ENCODE measurements around the gene KRT10.
"Not testable (repeated sequence)": the region's sequence is repeated elsewhere in the genome, so short reads cannot be mapped to it uniquely, and the experiment has no call there.

KRT10 gene

DNA sequence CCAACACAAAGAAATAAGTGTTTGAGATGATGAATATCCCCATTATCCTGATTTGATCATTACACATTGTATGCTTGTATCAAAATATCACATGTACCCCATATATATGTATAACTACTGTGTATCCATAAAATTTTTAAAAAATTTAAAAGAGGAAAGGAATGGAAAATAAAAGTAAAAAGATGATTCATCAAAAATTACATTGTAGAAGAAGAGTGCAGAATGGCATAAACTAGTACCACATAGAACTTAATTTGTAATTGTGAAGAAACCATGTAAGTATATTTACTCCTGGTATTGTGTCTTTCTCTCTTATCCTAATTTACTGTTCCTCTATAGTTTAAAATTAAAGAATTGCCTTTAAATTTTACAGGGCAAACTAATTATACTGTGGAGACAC is 11.5 kb upstream of the KRT10 start:
- DNase-seq (ENCODE audit: low read depth in 2 of 2, low spot score in 1 of 2): no peak

DNA sequence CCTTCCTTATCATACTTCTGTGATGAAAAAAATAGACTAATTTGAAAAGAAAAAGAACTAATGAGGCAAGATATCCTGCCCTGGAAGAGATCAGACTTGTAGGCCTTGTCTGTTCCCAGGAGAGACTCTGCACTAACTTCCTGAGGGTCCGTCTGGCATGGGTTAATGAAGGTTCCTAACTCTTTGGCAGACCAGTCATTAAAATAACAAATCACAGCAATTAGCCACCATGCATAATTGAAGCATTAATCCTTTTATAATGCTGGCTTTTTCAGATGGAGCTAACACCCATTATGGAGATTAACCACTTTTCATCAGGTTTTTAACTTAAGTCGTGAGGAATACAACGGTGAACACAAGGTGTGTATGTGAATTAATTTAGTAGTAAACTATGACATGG is 10.4 kb upstream of the KRT10 start:
- DNase-seq (ENCODE audit: low read depth in 2 of 2, low spot score in 1 of 2): no peak

DNA sequence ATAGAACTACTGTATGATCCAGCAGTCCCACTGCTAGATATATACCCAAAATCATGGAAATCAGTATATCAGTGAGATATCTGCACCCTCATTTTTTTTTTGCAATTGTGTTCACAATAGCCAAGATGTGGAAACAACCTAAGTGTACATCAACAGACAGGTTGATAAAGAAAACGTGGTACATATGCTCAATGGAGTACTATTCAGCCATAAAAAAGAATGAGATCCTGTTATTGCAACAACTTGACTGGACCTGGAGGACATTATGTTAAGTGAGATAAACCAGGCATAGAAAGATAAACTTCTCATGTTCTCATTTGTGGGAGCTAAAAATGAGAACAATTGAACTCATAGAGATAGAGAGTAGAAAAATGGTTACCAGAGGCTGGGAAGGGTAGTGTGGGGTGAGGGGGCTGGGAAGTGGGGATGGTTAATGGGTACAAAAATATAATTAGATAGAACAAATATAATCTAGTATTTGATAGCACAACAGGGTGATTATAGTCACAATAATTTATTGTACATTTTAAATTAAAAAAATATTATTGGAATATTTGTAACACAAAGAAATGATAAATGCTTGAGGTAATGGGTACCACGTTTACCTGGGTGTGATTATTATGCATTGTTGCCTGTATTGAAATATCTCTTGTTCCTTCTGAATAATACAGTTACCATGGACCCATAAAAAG is 7.8 kb upstream of the KRT10 start:
- DNase-seq (ENCODE audit: low read depth in 2 of 2, low spot score in 1 of 2): no peak

- no peak for DNase-seq (ENCODE audit: low read depth in 2 of 2, low spot score in 1 of 2)
Observed at GRCh38 chr17:40828454-40829044, 6.1 kb upstream of the KRT10 start.

DNA sequence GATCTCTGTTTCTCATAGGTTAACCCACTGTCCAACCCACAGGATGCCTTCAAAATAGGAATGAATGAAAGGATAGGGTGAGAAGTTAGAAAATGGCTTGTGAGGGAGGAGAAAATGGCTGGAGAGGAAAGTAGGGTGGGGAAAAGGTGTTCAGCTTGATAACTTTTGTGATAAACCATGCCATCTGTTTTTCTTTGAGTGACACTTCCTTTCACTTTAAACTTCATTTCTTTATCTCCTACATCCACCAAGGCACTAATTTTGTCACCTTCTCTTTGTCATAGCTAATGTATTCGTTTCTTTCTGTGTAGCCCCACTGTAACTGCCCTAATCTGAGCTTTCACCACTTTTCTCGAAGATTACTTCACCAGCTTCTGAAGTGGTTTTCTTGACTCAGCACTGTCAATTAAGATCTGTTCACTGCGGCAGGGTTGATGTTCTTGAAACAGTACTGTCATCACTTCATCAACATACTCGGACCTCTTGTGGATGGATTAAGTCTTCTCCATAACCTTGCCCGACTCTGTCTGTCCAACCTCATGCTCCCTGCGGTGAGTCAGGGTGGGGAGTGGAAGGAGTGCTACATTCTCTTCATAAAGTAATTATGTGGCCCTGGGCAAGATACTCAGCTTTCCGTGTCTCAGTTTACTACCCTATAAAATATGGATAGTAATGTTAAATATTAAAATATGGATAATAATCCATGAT is 5.5 kb upstream of the KRT10 start:
- no peak for DNase-seq (ENCODE audit: low read depth in 2 of 2, low spot score in 1 of 2)

DNA sequence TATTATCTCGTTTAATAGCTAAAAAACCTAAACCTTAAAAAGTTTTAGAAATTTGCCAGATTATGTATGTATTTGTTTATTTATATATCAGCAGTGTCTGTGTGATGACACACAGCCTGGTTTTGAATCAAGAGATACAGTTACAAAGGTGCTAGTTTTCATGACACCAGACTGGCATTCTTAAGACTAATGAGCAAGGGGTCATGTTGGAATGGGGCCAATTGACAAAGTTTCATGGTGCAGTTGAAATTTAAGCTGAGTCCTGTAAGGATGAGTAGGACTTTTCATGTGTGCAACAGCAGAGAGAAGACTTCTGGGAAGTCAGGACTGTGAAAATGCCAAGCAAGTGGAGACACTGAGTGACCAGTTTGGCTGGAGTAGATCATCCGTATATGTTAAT is 3.2 kb upstream of the KRT10 start:
- no peak for DNase-seq (ENCODE audit: low read depth in 2 of 2, low spot score in 1 of 2)

GRCh38 chr17:40824015-40824832 is 1.8 kb upstream of the KRT10 start:
- DNase-seq (ENCODE audit: low read depth in 2 of 2, low spot score in 1 of 2): no peak

DNA sequence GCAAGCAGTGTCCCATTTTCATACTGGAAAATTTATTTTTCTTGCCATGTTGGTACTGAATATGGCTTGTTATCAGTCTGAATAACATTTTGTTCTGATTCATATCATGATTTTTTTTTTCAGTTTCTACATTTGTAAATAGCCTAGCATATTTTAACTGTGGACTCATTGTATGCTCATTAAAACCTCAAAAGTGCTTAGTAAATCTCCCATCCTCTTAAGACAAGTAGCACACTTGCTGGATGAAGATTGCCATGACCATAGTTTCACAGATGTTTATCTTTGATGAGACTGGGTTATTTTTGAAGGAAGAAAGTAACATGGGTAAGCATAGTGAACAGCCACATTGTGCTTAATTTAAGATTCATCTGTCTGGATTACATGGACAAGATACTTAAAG is 878 bp downstream of the KRT10 start:
- no peak for DNase-seq (ENCODE audit: low read depth in 2 of 2, low spot score in 1 of 2)

DNA sequence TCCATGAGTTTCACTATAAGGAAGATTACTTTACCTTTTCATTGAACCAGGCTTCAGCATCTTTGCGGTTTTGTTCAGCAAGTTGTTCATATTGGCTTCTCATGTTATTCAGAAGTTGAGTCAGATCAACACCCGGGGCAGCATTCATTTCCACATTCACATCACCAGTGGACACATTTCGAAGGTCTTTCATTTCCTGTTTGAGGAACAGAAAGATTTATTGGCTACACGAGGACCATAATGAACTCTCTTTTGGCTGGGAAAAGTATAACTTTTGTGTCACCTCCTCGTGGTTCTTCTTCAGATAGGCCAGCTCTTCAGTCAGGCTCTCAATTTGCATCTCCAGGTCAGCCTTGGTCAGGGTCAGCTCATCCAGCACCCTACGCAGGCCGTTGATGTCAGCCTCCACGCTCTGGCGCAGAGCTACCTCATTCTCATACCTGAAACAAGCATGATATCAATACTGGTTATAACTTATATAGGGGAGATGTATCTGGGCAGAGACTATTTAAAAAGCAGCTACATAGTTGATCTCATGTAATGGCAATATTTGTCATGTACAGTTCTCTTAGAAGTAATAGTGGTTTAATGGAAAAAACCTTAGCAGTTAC is 2.1 kb downstream of the KRT10 start:
- no peak for DNase-seq (ENCODE audit: low read depth in 2 of 2, low spot score in 1 of 2)

DNA sequence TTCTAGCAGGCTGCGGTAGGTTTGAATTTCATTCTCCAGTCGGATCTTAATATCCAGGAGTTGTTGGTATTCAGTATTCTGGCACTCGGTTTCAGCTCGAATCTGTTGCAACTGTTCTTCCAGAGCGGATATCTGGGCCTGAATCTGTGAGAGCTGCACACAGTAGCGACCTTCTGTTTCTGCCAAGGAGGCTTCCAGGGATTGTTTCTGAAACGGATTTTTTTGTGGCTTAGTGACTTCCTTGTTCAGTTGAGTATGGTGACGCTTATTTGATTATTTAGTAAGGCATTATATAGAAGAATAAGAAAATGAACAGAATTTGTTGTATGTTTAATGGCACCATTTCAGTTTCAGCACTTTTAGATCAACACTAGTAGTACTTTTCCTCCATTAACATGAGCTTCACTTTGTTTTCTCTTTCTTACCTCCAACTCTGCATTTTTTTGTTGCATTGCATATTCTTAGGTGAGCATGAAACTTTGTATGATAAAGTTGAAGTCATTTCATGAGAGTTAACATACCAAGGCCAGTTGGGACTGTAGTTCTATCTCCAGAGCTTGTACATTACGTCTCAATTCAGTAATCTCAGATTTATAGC is 2.8 kb downstream of the KRT10 start:
- no peak for DNase-seq (ENCODE audit: low read depth in 2 of 2, low spot score in 1 of 2)

DNA sequence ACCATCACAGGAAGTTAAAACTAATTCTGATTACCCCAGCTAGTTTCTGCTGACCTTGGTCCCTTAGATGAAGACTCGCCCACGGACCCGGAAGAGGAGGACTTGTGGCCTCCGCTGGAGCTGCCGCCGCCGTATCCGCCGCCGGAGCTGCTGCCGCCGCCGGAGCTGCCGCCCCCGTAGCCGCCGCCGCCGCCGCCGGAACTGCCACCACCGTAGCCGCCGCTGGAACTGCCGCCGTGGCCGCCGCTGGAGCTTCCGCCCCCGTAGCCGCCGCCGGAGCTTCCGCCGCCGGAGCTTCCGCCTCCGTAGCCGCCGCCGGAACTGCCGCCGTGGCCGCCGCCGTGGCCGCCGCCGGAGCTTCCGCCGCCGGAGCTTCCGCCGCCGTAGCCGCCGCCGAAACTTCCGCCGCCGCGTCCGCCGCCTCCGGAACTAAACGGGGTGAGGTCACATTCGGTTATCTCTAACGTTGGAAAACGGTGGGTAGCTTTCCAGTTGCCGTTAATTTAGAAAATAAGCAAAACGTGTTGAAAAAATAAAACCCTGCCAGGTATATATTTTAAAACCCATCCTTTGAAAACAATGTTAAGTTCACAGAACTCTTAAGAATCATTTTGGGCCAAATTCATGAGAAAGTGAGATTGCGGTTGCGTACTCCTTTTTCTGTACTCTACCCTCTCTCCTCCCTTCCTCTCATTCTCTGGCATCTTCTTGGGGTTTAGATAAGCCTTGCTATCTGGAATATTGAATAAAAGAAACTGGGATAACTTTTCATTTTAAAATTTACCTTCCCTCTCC is 3.5 kb downstream of the KRT10 start:
- peak; percentile 63 to 69 for DNase-seq (ENCODE audit: low read depth in 2 of 2, low spot score in 1 of 2)

GRCh38 chr17:40818343-40818732 is 4.1 kb downstream of the KRT10 start:
- no peak for DNase-seq (ENCODE audit: low read depth in 2 of 2, low spot score in 1 of 2)

GRCh38 chr17:40817103-40817682 is 5.2 kb downstream of the KRT10 start:
- DNase-seq (ENCODE audit: low read depth in 2 of 2, low spot score in 1 of 2): no peak

GRCh38 chr17:40816569-40816968 is 5.8 kb downstream of the KRT10 start:
- DNase-seq (ENCODE audit: low read depth in 2 of 2, low spot score in 1 of 2): no peak

GRCh38 chr17:40815381-40815780 is 7.0 kb downstream of the KRT10 start:
- DNase-seq (ENCODE audit: low read depth in 2 of 2, low spot score in 1 of 2): no peak

DNA sequence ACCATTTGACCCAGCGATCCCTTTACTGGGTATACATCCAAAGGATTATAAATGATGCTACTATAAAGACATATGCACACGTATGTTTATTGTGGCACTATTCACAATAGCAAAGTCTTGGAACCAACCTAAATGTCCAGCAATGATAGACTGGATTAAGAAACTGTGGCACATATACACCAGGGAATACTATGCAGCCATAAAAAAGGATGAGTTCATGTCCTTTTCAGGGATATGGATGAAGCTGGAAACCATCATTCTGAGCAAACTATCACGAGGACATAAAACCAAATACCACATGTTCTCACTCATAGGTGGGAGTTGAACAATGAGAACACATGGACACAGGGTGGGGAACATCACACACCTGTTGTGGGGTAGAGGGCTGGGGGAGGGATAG is 7.8 kb downstream of the KRT10 start:
- not testable (repeated sequence) for DNase-seq (ENCODE audit: low read depth in 2 of 2, low spot score in 1 of 2)

- no peak for DNase-seq (ENCODE audit: low read depth in 2 of 2, low spot score in 1 of 2)
Observed at GRCh38 chr17:40813804-40814203, 8.6 kb downstream of the KRT10 start.

GRCh38 chr17:40812639-40813038 is 9.8 kb downstream of the KRT10 start:
- DNase-seq (ENCODE audit: low read depth in 2 of 2, low spot score in 1 of 2): no peak

DNA sequence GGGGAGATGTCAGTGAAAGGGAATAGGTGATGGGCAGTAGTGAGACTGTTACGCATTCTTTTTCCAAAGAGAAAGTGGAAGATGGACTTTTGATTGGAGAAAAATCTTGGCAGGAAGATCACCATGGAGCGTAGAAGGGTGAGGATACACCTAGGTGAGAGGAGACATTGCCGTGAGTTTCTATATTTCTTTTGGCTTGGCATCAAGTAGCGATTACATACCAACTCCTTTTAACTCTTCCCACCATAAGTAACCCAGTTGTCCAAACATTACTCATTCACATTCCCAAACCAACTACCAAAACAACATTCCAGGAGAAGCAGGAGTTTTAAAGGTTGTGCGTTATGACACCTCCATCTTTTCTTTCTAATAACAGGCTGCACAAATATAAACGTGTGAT is 11.9 kb downstream of the KRT10 start:
- DNase-seq (ENCODE audit: low read depth in 2 of 2, low spot score in 1 of 2): no peak
